Measurements from ENCODE around the gene TRAP1. TPM values are rescaled to one million over a fixed set of nuclear protein-coding genes. Genes with fewer than 3 reads are reported as not detected.

The TRAP1 gene
- total and polyA plus RNA-seq, 11 donors = 65.4 to 142 (median 110) TPM

- WGBS, 4 donors = 48 to 56% (median 52%) methylated on average over 11 of the region's 11 CpGs
- Histone ChIP-seq H3K27ac (no peak overlapping the region), H3K36me3 (no peaks in the 10 kb centered on the region), H3K4me3 (no peak overlapping the region), H3K27me3 (no peaks in the 10 kb centered on the region), H3K4me1 (peaks cover 0 to 22% (median 10%) of the 10 kb centered on the region in 12 donors), H3K9me3 (no peaks in the 10 kb centered on the region)
- ATAC-seq (peak in 2 of 4 donors; percentile 26 to 46), DNase-seq (peak in 2 of 5 donors; percentile 46 to 53)
- TF ChIP-seq CTCF (IDR thresholded peaks at IDR 0.05) (no peak), POLR2A (IDR thresholded peaks at IDR 0.05) (no peak)
- intact Hi-C loops (cut with DNase I) = no loop called here
Observed at GRCh38 chr16:3720418-3720817, 3.1 kb upstream of the TRAP1 start.

- H3K27ac ChIP-seq = peak overlapping the region in 2 of 12 donors; percentile 90 to 95
- intact Hi-C loops (cut with DNase I) = loop anchor here in 1 of 10 donors (10.0 kb wide), 1 partner anchor 466 kb away; no protein-coding TSS in a partner anchor
- H3K4me3 ChIP-seq = peak overlapping the region in 1 of 12 donors; percentile 98
- DNase-seq (no peak), ATAC-seq (no peak)
- H3K4me1 ChIP-seq = peaks cover 0 to 22% (median 10%) of the 10 kb centered on the region in 12 donors
- no peak for TF ChIP-seq CTCF (IDR thresholded peaks at IDR 0.05)
- TF ChIP-seq POLR2A (IDR thresholded peaks at IDR 0.05) = no peak
- peaks cover 0 to 4% (median 0%) of the 10 kb centered on the region in 9 donors for H3K36me3 ChIP-seq
- no peaks in the 10 kb centered on the region for H3K27me3 ChIP-seq
- no peaks in the 10 kb centered on the region for H3K9me3 ChIP-seq
- 93 to 97% (median 96%) methylated on average over 10 of the region's 10 CpGs for WGBS, 4 donors
Observed at GRCh38 chr16:3718628-3719027, 1.3 kb upstream of the TRAP1 start.

GRCh38 chr16:3718019-3718391 is 681 bp upstream of the TRAP1 start:
- Histone ChIP-seq H3K27ac (peak overlapping the region; percentile 76 to 98 (median 94)), H3K36me3 (peaks cover 0 to 8% (median 0%) of the 10 kb centered on the region in 9 donors), H3K27me3 (no peaks in the 10 kb centered on the region), H3K4me1 (peaks cover 0 to 22% (median 10%) of the 10 kb centered on the region in 12 donors), H3K4me3 (peak overlapping the region; percentile 63 to 98 (median 92)), H3K9me3 (no peaks in the 10 kb centered on the region)
- TF ChIP-seq CTCF (IDR thresholded peaks at IDR 0.05) (no peak), POLR2A (IDR thresholded peaks at IDR 0.05) (no peak)
- intact Hi-C loops (cut with DNase I) = loop anchor here in 1 of 10 donors (10.0 kb wide), 1 partner anchor 467 kb away; no protein-coding TSS in a partner anchor
- no peak for DNase-seq
- no peak for ATAC-seq
- 26 to 29% (median 27%) methylated on average over 5 of the region's 5 CpGs for WGBS, 4 donors

- TF ChIP-seq CTCF (IDR thresholded peaks at IDR 0.05) = no peak
- TF ChIP-seq POLR2A (IDR thresholded peaks at IDR 0.05) = no peak
- peak overlapping the region; percentile 76 to 98 (median 94) for H3K27ac ChIP-seq
- H3K27me3 ChIP-seq = no peaks in the 10 kb centered on the region
- H3K9me3 ChIP-seq = no peaks in the 10 kb centered on the region
- ATAC-seq = peak in 2 of 4 donors; percentile 2 to 31
- peak overlapping the region; percentile 63 to 98 (median 92) for H3K4me3 ChIP-seq
- 1 to 2% (median 1%) methylated on average over 13 to 34 of the region's 34 CpGs for WGBS, 4 donors
- H3K36me3 ChIP-seq = peaks cover 0 to 8% (median 0%) of the 10 kb centered on the region in 9 donors
- no peak for DNase-seq
- intact Hi-C loops (cut with DNase I) = loop anchor here in 1 of 10 donors (10.0 kb wide), 1 partner anchor 468 kb away; no protein-coding TSS in a partner anchor
- peaks cover 0 to 22% (median 10%) of the 10 kb centered on the region in 12 donors for H3K4me1 ChIP-seq
Observed at GRCh38 chr16:3716831-3717234, 491 bp downstream of the TRAP1 start.
